ENCODE results near the gene MLLT10. TPM values are rescaled to one million over a fixed set of nuclear protein-coding genes. Genes with fewer than 3 reads are reported as not detected.
"Not testable (repeated sequence)": the region's sequence is repeated elsewhere in the genome, so short reads cannot be mapped to it uniquely, and the experiment has no call there.

Gene MLLT10
- total RNA-seq, 1 donor from 2014 or later = 26.1 TPM

- DNase-seq (no peak), ATAC-seq (no peak)
- intact Hi-C loops (cut with micrococcal nuclease) = no loop called here
Observed at GRCh38 chr10:21607907-21608306, 73.9 kb downstream of the MLLT10 start.

GRCh38 chr10:21614000-21614399 lies 80.0 kb downstream of the MLLT10 start:
- intact Hi-C loops (cut with micrococcal nuclease) = no loop called here
- ATAC-seq = no peak
- DNase-seq = no peak

GRCh38 chr10:21617267-21617666 lies 83.2 kb downstream of the MLLT10 start:
- ATAC-seq = no peak
- intact Hi-C loops (cut with micrococcal nuclease) = no loop called here
- no peak for DNase-seq

DNA sequence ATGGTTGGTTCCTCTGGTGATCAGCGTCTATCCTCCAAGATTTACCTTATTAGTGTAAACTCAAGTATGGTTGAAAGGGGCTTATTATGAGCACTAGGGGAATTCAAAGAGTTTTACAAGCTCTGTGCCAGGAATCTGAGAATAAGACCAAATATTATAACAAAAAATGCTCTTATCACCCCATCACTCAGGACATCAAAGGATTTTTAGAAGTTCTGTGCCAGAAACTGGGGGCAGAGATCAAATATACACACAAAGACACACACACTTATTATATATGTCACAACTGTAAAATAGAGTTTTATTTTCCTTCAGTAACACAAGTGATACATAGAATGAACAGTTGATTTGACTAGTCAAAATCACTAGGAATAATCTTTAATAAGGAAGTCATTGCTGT lies 89.3 kb downstream of the MLLT10 start:
- no peak for ATAC-seq
- intact Hi-C loops (cut with micrococcal nuclease) = no loop called here
- no peak for DNase-seq

- ATAC-seq; intact Hi-C loops (cut with micrococcal nuclease); DNase-seq: not testable (repeated sequence)
Observed at GRCh38 chr10:21624421-21624820, 90.4 kb downstream of the MLLT10 start.

- ATAC-seq = no peak
- intact Hi-C loops (cut with micrococcal nuclease) = no loop called here
- DNase-seq = no peak
Observed at GRCh38 chr10:21624951-21625350, 90.9 kb downstream of the MLLT10 start.

GRCh38 chr10:21625623-21626229 lies 91.7 kb downstream of the MLLT10 start:
- ATAC-seq (no peak), DNase-seq (no peak)
- intact Hi-C loops (cut with micrococcal nuclease) = no loop called here

DNA sequence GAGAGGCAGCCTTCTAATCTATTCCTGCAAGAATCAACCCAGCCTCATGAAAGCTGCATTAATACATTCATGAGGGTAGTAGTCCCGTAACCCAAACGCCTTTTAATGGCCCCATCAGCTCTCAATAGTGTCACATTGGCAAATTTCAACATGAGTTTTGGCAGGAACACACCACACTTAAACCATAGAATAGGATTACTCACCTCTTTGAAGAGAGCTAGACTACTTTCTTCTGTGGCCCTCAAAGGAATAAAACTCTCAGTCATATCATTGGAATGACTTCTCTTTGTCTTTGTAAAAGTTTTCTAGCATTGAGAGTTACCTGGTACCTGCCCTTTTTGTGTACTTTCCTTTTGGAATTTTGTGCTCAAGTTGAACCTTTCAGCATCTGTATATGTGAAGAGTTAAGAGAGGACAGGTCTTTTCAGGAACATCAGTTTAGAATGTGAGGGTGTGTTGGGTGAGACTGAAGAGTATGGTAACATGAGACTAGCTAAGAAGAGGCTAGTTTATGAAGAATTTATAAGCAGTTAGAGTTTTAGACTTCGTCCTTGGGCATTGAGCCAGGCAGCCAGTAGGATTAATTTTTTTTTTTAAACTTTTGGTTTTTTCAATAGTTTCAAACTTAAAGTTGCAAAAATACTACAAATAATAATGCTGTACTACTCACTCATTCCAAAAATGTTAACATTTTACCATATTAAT lies 92.6 kb downstream of the MLLT10 start:
- intact Hi-C loops (cut with micrococcal nuclease) = no loop called here
- DNase-seq (no peak), ATAC-seq (peak; percentile 56)

DNA sequence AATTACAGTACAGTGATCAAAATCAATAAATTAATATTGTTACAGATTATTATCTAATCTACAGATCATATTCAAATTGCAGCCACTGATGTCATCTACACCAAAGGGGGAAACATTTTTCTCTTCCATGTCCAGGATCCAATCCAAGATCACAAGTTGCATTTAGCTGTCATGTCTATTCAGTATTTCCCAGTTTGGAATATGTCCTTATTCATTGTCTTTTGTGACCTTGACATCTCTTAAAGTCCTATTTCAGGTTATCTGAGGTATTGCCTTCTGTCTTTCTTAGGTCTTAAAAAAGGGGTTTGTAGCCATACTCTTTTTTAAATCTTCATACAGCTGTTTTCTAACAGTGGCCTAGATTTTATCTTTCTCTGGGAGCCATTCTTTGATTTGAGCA lies 93.3 kb downstream of the MLLT10 start:
- intact Hi-C loops (cut with micrococcal nuclease) = no loop called here
- ATAC-seq = peak; percentile 55
- DNase-seq = no peak

- intact Hi-C loops (cut with micrococcal nuclease) = no loop called here
- DNase-seq = no peak
- ATAC-seq = no peak
Observed at GRCh38 chr10:21628023-21628422, 94.0 kb downstream of the MLLT10 start.

GRCh38 chr10:21628645-21629044 lies 94.6 kb downstream of the MLLT10 start:
- ATAC-seq; intact Hi-C loops (cut with micrococcal nuclease); DNase-seq: not testable (repeated sequence)

DNA sequence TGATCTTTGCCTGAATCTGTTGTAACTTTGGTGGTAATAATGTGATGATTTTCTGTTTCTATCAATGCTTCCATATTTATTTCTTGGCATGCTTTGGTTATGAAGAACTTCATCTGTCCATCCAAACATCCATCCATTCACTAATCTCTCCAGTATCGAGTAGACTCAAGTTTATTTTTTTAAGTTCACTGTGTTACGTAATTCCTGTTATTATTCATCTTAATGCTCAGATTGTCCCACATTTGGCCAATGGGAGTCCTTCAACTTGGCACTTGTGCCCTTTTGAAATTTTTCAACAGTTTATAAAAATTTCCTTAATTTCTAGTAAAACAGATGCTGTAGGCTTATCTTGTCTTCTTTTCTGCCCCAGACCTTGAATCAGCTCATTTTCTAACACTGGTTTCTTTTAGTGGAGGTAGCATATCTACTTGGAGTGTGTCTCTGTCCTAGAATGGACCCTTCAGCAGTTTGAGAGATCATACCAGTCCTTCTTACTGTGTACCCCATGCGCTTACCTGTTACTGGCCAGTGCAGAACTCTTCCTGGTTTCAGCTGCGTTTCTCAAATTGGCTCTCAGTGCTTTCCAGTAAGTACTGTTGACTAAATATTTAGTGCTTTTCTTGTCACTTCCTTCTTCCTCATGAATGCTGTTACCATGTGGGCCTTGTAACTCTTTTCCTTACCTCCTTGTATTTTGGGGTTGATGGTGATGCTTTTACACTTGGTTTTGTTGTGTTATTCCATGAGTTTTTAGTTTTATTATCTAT lies 100.8 kb downstream of the MLLT10 start:
- no peak for ATAC-seq
- DNase-seq = no peak
- intact Hi-C loops (cut with micrococcal nuclease) = no loop called here

- no peak for DNase-seq
- intact Hi-C loops (cut with micrococcal nuclease) = no loop called here
- no peak for ATAC-seq
Observed at GRCh38 chr10:21637795-21638194, 103.8 kb downstream of the MLLT10 start.

GRCh38 chr10:21638681-21639080 lies 104.6 kb downstream of the MLLT10 start:
- intact Hi-C loops (cut with micrococcal nuclease) = no loop called here
- ATAC-seq (no peak), DNase-seq (no peak)

- ATAC-seq = no peak
- no peak for DNase-seq
- intact Hi-C loops (cut with micrococcal nuclease) = no loop called here
Observed at GRCh38 chr10:21648040-21648439, 114.0 kb downstream of the MLLT10 start.

DNA sequence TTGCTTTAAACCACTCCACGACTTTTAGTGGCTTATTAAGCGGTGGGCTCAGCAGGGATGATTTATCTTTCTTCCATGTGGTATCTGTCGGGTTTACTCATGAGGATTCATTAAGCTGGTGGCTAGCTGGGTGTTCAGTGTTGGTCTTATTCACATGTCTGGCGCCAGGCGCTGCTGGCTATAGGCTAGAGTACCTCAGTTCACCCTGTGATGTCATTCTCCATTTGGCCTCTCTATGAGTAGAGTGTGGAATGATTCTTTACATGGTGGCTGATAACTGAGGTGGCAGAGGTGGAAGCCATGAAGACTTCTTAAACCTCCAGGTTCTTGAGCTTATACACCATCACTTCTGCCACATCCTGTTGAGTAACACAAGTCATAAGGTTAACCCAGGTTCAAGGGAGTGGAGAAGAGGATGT lies 115.4 kb downstream of the MLLT10 start:
- intact Hi-C loops (cut with micrococcal nuclease) = no loop called here
- DNase-seq = no peak
- ATAC-seq = no peak

GRCh38 chr10:21650353-21650752 lies 116.3 kb downstream of the MLLT10 start:
- ATAC-seq = no peak
- DNase-seq = no peak
- intact Hi-C loops (cut with micrococcal nuclease) = no loop called here

DNA sequence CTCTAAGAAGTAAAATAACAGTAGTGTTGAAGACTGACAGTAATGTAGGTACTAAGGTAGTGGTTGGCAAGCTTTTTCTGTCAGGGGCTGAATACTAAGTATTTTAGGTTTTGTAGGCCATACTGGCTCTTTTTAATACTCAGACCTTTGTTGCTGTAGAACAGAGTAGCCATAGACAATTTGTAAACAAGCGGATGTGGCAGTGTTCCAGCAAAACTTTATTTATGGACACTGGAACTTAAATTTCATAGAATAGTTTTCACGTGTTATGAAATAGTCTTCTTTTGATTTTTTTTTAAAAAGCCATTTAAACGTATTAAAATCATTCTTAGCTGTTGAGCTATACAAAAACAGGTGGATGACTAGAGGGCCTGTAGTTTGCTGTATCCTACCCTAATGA lies 121.2 kb downstream of the MLLT10 start:
- intact Hi-C loops (cut with micrococcal nuclease) = no loop called here
- ATAC-seq (no peak), DNase-seq (no peak)

- ATAC-seq = no peak
- intact Hi-C loops (cut with micrococcal nuclease) = no loop called here
- no peak for DNase-seq
Observed at GRCh38 chr10:21655687-21656086, 121.7 kb downstream of the MLLT10 start.

DNA sequence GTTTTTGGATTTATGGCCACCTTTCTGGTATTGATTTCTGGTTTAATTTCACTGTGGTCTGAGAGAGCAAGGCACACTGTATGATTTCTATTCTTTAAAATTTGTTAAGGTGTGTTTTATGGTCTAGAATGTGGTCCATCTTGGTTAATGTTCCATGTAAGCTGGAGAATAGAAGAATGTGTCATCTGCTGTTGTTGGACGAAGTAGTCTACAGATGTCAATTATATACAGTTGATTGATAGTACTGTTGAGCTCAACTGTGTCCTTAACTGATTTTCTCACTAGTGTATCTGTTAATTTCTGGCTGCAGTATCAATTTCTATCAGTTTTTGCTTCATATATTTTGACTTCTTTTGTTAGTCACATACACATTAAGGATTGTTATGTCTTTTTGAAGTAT lies 127.1 kb downstream of the MLLT10 start:
- intact Hi-C loops (cut with micrococcal nuclease) = no loop called here
- ATAC-seq (no peak), DNase-seq (no peak)
